Epidermal melanocyte (primary cell): ENCODE data around the gene TRIM71.
"Not testable (repeated sequence)": the region's sequence is repeated elsewhere in the genome, so short reads cannot be mapped to it uniquely, and the experiment has no call there.

ENCODE experiments used
- DNase-seq: peaks from one replicate; pipeline ENCODE4 v3.0.0; 2011; ENCODE audit warnings: low spot score; ENCODE audit not compliant: insufficient read length

TRIM71 gene

GRCh38 chr3:32819551-32820348, 2.0 kb downstream of the TRIM71 start:
- DNase-seq: no peak

DNA sequence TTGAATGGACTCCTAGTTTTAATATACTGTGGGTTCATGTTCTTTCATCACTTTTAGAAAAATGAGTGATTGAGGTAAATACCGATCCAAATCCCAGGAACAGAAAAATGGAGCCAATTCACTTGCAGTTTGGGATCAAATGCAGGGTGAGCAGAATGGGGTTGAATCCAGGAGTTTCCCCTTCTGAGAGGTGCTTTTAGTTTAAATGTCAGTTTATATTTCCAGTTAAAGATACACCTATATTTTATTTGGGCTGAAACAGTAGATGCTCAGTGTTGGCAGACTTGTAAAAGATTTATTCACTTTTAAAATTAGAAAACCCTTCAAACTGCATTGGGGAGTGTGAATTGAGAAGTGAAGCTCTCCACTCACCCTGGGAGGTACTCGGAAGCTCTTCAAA, 2.6 kb downstream of the TRIM71 start:
- DNase-seq: no peak

- DNase-seq: no peak
Measured at GRCh38 chr3:32820971-32821685, 3.3 kb downstream of the TRIM71 start.

DNA sequence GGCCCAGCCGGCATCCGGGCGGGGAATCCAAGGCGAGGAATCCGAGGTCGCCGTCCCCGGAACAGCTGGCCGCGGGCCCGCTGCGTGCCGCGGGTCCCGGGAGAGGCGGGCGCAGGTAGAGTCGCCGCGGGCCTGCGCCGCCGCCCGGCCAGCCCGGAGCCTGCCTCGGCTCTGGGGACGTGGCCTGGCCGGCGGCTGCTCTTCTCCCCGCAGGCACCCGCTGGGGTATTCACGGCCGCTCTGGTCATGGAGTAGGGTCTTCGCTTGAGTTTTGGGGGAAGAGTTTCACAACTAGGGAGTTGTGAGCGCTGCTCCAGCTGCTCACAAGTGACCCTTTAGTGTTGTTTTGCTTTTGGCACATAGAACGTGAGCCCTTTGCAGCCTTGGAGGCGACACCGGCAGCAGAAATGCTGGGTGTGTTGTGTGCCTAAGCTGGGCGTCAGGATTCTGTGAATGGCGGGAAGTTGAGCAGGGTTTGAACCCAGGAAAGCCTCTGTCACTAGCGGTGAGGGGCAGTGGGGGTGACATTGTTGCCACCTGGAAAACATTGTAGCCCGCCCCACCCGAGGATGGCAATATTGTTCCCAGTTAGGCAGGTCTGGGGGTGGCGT, 4.0 kb downstream of the TRIM71 start:
- DNase-seq: no peak

- DNase-seq: no peak
Measured at GRCh38 chr3:32822609-32823498, 5.1 kb downstream of the TRIM71 start.

DNA sequence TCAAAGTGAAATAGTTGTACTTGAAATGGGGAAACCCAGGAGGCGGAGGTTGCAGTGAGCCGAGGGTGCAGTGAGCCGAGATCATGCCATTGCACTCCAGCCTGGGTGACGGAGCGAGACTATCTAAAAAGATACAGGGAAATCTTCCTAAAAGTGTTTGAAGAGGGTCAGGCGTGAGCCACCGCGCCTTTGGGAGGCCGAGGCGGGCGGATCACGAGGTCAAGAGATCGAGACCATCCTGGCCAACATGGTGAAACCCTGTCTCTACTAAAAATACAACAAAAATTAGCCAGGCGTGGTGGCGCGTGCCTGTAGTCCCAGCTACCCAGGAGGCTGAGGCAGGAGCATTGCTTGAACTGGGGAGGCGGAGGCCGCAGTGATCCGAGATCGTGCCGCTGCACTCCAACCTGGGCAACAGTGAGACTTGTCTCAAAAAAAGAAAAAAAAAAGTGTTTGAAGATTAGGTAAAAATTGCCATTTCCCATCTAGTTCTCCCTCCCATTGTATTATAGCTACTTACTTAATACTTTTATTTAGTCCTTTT, 5.9 kb downstream of the TRIM71 start:
- DNase-seq: not testable (repeated sequence)

DNA sequence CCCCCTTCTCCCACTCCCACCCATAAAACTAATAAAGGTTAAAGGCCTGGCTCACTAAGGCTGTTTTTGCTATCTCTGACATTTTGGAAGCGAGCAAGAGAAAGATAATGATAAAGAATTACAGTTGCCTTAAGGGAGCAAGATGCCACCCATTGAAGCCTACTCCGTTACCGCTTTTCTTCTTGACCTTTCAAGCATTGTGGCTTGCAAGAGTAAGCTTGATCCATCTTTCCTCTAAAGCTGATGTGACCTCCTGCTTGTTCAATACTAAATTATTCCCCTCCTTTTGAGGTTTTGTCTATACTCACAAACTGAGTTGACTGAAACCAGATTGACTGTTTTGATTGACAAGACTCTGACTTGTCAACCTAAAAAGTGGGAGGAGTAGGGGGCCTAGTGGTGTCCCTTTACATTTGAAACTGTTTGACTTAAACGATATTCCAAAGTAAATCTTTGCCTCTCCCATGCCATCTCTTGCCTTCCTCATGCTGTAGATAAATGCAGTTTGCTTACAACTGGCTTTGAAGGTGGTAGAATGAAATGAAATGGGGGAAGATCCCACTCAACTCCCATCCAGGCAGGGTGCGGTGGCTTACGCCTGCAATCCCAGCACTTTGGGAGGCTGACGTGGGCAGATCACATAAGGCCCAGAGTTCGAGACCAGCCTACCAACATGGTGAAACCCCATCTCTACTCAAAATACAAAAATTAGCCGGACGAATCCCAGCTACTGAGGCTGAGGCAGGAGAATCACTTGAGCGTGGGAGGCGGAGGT, 8.0 kb downstream of the TRIM71 start:
- no peak for DNase-seq

GRCh38 chr3:32831062-32831461, 13.3 kb downstream of the TRIM71 start:
- no peak for DNase-seq

DNA sequence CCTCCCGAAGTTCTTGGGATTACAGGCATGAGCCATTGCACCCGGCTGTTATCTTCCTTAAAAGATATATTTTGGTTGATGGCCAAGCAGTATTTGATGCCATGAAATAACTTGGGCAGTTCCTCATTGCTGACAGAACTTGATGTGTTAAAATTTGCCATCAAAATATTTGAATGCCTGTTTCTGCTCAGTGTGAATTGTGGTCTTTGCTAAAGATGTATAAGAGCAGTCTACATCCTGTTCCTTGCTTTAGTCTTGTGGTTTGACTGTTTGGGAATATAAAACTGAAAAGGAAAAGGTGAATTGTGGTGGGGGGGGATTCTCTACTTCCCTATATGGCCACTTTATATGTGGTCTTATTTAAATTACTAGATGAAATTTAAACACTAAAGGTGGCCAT, 14.0 kb downstream of the TRIM71 start:
- DNase-seq: no peak

- DNase-seq: no peak
Measured at GRCh38 chr3:32832193-32832592, 14.4 kb downstream of the TRIM71 start.

DNA sequence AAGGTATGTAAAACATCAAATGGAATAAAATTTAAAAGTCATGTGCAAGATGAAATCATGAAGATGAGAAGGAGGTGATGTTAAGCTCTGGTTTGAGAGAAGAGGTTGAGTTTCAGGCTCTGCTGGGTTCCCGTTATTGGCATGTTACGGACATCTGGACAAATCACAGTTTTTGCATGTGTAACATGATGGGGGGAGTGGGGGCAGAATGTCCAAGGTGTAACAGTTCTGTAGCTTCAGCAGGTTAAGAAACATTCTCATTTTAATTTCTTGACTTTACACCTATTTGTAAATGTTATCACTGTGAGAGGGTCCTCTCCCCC, 17.2 kb downstream of the TRIM71 start:
- DNase-seq: no peak

DNA sequence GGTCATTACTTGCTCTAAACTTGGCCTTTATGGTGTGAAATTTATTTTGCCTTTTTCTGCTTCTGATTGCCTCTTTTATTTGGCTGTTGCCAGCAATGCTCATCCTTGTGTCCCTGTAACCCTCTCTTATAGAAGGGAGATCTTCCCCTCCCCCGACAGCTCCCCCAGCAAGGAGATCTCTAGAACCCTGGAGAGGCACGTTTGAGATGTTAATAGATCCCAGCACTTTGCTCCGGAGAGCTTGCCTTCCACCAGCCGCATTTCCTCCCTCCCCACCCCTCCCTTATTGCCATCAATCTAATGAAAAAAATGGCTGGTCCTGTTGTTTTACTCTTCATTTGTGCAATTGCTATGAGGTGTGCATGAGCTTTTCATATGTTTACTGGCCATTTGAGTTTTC, 18.2 kb downstream of the TRIM71 start:
- DNase-seq: no peak

DNA sequence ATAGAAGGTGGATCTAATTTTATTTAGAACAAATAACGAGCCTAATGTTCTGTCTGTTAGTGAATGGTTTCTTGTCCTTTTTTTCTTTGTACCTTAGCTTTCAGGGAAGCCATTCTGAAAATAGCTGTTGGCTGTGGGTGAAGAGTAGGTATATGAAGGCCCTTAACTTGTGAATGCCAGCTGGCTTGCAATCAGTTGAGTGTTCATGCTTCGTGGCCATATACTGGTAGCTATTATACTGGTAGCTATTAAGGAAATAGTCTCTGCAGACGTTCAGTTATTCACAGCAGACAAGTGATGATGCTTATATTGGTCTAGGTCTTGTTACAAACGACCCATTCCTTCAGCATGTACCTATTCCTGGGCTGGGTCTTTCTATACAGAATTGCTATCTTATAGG, 18.8 kb downstream of the TRIM71 start:
- no peak for DNase-seq

DNA sequence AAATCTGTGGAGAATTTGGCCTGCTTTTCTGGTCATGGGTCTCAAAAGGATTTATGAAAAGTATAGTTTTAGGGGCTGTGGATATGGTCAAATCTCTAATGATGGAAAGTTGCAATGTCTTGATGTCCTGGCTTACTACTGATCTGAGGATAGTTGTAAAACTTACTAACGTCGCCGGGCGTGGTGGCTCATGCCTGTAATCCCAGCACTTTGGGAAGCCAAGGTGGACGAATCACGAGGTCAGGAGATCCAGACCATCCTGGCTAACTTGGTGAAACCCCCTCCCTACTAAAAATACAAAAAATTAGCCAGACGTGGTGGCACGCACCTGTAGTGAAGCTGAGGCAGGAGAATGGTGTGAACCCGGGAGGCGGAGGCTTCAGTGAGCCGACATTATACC, 19.6 kb downstream of the TRIM71 start:
- DNase-seq: no peak

GRCh38 chr3:32837789-32838188, 20.0 kb downstream of the TRIM71 start:
- DNase-seq: no peak

DNA sequence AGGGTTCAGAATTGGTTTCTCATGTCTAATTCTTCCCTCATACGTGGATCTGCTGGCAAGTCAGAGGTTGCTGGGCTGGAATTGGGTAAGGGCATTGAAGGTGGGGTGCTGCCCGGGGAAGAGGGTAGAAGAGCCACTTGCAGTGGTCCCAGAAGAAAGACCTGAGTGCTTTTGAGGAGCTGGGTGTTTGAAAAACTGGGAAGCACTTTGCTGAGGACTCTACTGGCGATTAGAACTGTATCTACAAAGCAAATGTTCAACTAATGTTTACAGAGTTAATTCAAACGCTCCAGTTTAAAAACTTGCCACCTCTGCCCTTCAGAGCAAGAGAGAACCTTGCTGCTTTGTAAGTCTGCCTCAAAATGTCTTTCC, 21.9 kb downstream of the TRIM71 start:
- DNase-seq: no peak

GRCh38 chr3:32840086-32840841, 22.5 kb downstream of the TRIM71 start:
- DNase-seq: no peak

DNA sequence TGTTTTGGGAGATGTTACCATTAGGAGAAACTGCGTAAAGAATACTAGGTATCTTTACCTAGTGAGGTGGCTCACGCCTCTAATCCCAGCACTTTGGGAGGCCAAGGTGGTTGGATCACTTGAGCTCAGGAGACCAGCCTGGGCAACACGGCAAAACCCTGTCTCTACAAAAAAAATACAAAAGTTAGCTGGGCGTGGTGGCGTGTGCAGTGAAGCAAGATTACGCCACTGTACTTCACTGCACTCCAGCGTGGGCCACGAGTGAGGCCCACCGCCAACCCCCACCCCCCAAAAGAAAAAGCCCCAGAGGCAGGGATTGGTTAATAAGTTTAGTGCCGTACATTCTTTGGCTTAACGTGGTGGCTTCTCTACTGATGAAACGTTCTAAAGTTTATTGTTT, 23.5 kb downstream of the TRIM71 start:
- no peak for DNase-seq

DNA sequence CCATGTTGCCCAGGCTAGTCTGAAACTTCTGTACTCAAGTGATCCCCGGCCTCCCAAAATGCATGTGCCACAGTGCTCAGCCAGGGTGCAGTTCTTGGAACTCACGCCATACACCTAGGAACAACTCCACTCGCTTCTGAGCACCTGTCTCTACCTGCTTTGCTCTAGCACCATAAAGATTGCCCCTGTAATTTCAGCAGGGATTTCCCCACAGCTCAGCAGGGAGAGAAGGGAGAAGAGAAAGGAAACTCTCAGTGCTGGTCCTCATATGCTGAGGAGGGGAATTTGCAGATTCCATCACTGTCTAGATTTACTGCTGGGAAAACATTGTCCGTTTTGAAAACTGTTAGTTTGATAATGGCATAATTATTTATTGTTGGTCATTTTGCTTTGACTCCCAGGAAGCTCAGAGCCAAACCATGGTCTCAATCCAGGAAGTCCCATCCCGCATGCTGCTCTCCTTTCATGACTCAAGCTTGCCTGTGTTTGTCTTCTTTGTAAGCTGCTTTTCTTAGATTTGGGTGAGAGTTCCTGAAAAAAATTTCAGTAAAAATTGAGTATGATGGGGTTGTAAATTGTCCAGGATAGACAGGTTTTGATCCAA, 24.2 kb downstream of the TRIM71 start:
- DNase-seq: no peak

- DNase-seq: no peak
Measured at GRCh38 chr3:32842531-32842931, 24.7 kb downstream of the TRIM71 start.
